Activated CD8-positive, alpha-beta T cell treated with anti-CD3 and anti-CD28 coated beads, Interleukin-2, amount 10 ng/mL, durations not matched to agents 7 days and 5 days (primary cell): ENCODE measurements around the gene BCKDK. TPM values are rescaled to one million over a fixed set of nuclear protein-coding genes. Genes with fewer than 3 reads are reported as not detected.
"Not testable (repeated sequence)": the region's sequence is repeated elsewhere in the genome, so short reads cannot be mapped to it uniquely, and the experiment has no call there.

Experiments used
- ATAC-seq: fragments of 150-1000 bp; cut with Tn5 transposase; one replicate; pipeline ENCODE4 v1.10.0; 2021; ENCODE audit warnings: moderate library complexity
- CTCF ChIA-PET: fragments of 350-600 bp; sonication (Branson Sonifier 250); formaldehyde crosslinking; loops from one replicate; lab custom pipeline; 2021; ENCODE audit warnings: antibody characterized with exemption; lab: Charles Lee
- POLR2A ChIA-PET: fragments of 350-600 bp; sonication (Branson Sonifier 250); formaldehyde crosslinking; loops from one replicate; lab custom pipeline; 2021; ENCODE audit warnings: antibody characterized with exemption; lab: Charles Lee
- DNase-seq: peaks from one replicate; pipeline ENCODE4 v3.0.0-alpha.2; 2020
- H3K27ac Mint-ChIP-seq: one replicate; pipeline ENCODE4 v1.8.0; 2021; ENCODE audit warnings: mild to moderate bottlenecking, mixed read lengths
- H3K27me3 Mint-ChIP-seq: one replicate; pipeline ENCODE4 v1.8.0; 2021; ENCODE audit warnings: low read depth, mixed read lengths
- H3K36me3 Mint-ChIP-seq: one replicate; pipeline ENCODE4 v1.8.0; 2021; ENCODE audit warnings: low read depth, mixed read lengths
- H3K4me1 Mint-ChIP-seq: one replicate; pipeline ENCODE4 v1.8.0; 2021; ENCODE audit warnings: low read depth, mixed read lengths
- H3K4me3 Mint-ChIP-seq: one replicate; pipeline ENCODE4 v1.8.0; 2021; ENCODE audit warnings: mild to moderate bottlenecking, mixed read lengths
- H3K9me3 Mint-ChIP-seq: one replicate; pipeline ENCODE4 v1.8.0; 2022; ENCODE audit warnings: mixed read lengths; ENCODE audit not compliant: insufficient read depth
- total RNA-seq, 2 experiments: library from RNA; stranded (reverse); gene quantifications; one replicate each; pipeline ENCODE4 v1.2.3, GENCODE V29; 2021

BCKDK gene
- total RNA-seq, 2 experiments from 2014 or later: 38.9 TPM

GRCh38 chr16:31100876-31101641 is 7.1 kb upstream of the BCKDK start:
- POLR2A ChIA-PET: interaction anchor here (0.7 to 1.5 kb wide), 5 partner anchors 9 to 173 kb away, joined by 3 to 4 read pairs (median 3); partner anchors contain the start of gene KAT8
- H3K27me3 Mint-ChIP-seq, H3K36me3 Mint-ChIP-seq, H3K9me3 Mint-ChIP-seq, H3K27ac Mint-ChIP-seq, H3K4me1 Mint-ChIP-seq, DNase-seq, H3K4me3 Mint-ChIP-seq, ATAC-seq: not testable (repeated sequence)
- CTCF ChIA-PET: interaction anchor here (1.0 to 4.2 kb wide), 4 partner anchors 27 to 116 kb away, joined by 3 to 21 read pairs (median 8); partner anchors contain the start of genes HSD3B7, ZNF646 and ZNF668

GRCh38 chr16:31105677-31106213 is 2.4 kb upstream of the BCKDK start:
- ATAC-seq (peak; percentile 61), DNase-seq (peak; percentile 86)
- CTCF ChIA-PET: no interaction called here
- no peaks in the 10 kb centered on the region for H3K9me3 Mint-ChIP-seq
- H3K4me1 Mint-ChIP-seq: peaks cover 28% of the 10 kb centered on the region
- H3K36me3 Mint-ChIP-seq: peaks cover 15% of the 10 kb centered on the region
- POLR2A ChIA-PET: no interaction called here
- peak overlapping the region; percentile 74 for H3K27ac Mint-ChIP-seq
- no peaks in the 10 kb centered on the region for H3K27me3 Mint-ChIP-seq
- peak overlapping the region; percentile 28 for H3K4me3 Mint-ChIP-seq

- peak overlapping the region; percentile 86 for H3K27ac Mint-ChIP-seq
- no peaks in the 10 kb centered on the region for H3K9me3 Mint-ChIP-seq
- H3K4me3 Mint-ChIP-seq: peak overlapping the region; percentile 80
- peaks cover 23% of the 10 kb centered on the region for H3K36me3 Mint-ChIP-seq
- H3K4me1 Mint-ChIP-seq: peaks cover 29% of the 10 kb centered on the region
- POLR2A ChIA-PET: interaction anchor here (1.4 kb wide), 1 partner anchor 11 kb away, joined by 4 read pairs; the partner anchor contains the start of gene KAT8
- CTCF ChIA-PET: interaction anchor here (1.5 to 2.3 kb wide), 3 partner anchors 33 to 156 kb away, joined by 4 to 9 read pairs (median 5); partner anchors contain the start of genes ZNF646 and ZNF668
- H3K27me3 Mint-ChIP-seq: no peaks in the 10 kb centered on the region
- DNase-seq (no peak), ATAC-seq (no peak)
Observed at GRCh38 chr16:31106509-31107464, 1.4 kb upstream of the BCKDK start.

- ChIA-PET POLR2A (interaction anchor here (0.6 to 1.4 kb wide), 2 partner anchors 10 to 1201 kb away, joined by 3 to 4 read pairs; partner anchors contain the start of gene KAT8), CTCF (interaction anchor here (1.5 to 2.3 kb wide), 3 partner anchors 34 to 157 kb away, joined by 4 to 9 read pairs (median 5); partner anchors contain the start of genes ZNF646 and ZNF668)
Observed at GRCh38 chr16:31107465-31107867, 720 bp upstream of the BCKDK start.

GRCh38 chr16:31108794-31109558 is 790 bp downstream of the BCKDK start:
- Mint-ChIP-seq H3K27ac (peak overlapping the region; percentile 77), H3K9me3 (no peaks in the 10 kb centered on the region), H3K36me3 (peaks cover 30% of the 10 kb centered on the region), H3K4me3 (peak overlapping the region; percentile 76), H3K27me3 (no peaks in the 10 kb centered on the region), H3K4me1 (peaks cover 37% of the 10 kb centered on the region)
- ChIA-PET POLR2A (no interaction called here), CTCF (no interaction called here)
- no peak for DNase-seq
- no peak for ATAC-seq

More at GRCh38 chr16:31107465-31107867, 720 bp upstream of the BCKDK start:
- no peaks in the 10 kb centered on the region for H3K9me3 Mint-ChIP-seq
- H3K27me3 Mint-ChIP-seq: no peaks in the 10 kb centered on the region
- ATAC-seq: peak; percentile 2
- peak overlapping the region; percentile 80 for H3K4me3 Mint-ChIP-seq
- peaks cover 29% of the 10 kb centered on the region for H3K4me1 Mint-ChIP-seq
- H3K36me3 Mint-ChIP-seq: peaks cover 27% of the 10 kb centered on the region
- H3K27ac Mint-ChIP-seq: peak overlapping the region; percentile 86
- no peak for DNase-seq

GRCh38 chr16:31109622-31110021 is 1.4 kb downstream of the BCKDK start:
- Mint-ChIP-seq H3K27ac (peak overlapping the region; percentile 77), H3K27me3 (no peaks in the 10 kb centered on the region), H3K4me3 (peak overlapping the region; percentile 76), H3K36me3 (peaks cover 32% of the 10 kb centered on the region), H3K9me3 (no peaks in the 10 kb centered on the region), H3K4me1 (peaks cover 40% of the 10 kb centered on the region)
- no peak for DNase-seq
- ATAC-seq: no peak
- POLR2A ChIA-PET: no interaction called here
- CTCF ChIA-PET: no interaction called here

- H3K9me3 Mint-ChIP-seq: no peaks in the 10 kb centered on the region
Observed at GRCh38 chr16:31110106-31111034, 2.2 kb downstream of the BCKDK start.

GRCh38 chr16:31111881-31112466 is 3.8 kb downstream of the BCKDK start:
- Mint-ChIP-seq H3K4me1 (peaks cover 39% of the 10 kb centered on the region), H3K27me3 (no peaks in the 10 kb centered on the region), H3K27ac (no peak overlapping the region), H3K9me3 (no peaks in the 10 kb centered on the region), H3K36me3 (peaks cover 34% of the 10 kb centered on the region), H3K4me3 (no peak overlapping the region)
- ChIA-PET CTCF (interaction anchor here (0.8 kb wide), 1 partner anchor 30 kb away, joined by 4 read pairs; no protein-coding TSS in a partner anchor), POLR2A (interaction anchor here (1.1 to 1.4 kb wide), 2 partner anchors 38 to 69 kb away, joined by 3 to 4 read pairs; partner anchors contain the start of genes ZNF646 and ZNF668)
- ATAC-seq (no peak), DNase-seq (no peak)

More at GRCh38 chr16:31110106-31111034, 2.2 kb downstream of the BCKDK start:
- peak overlapping the region; percentile 38 for H3K4me3 Mint-ChIP-seq
- H3K27me3 Mint-ChIP-seq: no peaks in the 10 kb centered on the region
- H3K4me1 Mint-ChIP-seq: peaks cover 40% of the 10 kb centered on the region
- ChIA-PET CTCF (no interaction called here), POLR2A (no interaction called here)
- peaks cover 34% of the 10 kb centered on the region for H3K36me3 Mint-ChIP-seq
- H3K27ac Mint-ChIP-seq: peak overlapping the region; percentile 50
- no peak for DNase-seq
- no peak for ATAC-seq

- Mint-ChIP-seq H3K36me3 (peaks cover 34% of the 10 kb centered on the region), H3K27me3 (no peaks in the 10 kb centered on the region), H3K4me3 (no peak overlapping the region), H3K27ac (no peak overlapping the region), H3K9me3 (no peaks in the 10 kb centered on the region), H3K4me1 (peaks cover 34% of the 10 kb centered on the region)
- POLR2A ChIA-PET: interaction anchor here (1.4 kb wide), 1 partner anchor 39 kb away, joined by 3 read pairs; the partner anchor contains the start of genes ZNF646 and ZNF668
- DNase-seq: no peak
- ATAC-seq: no peak
- CTCF ChIA-PET: no interaction called here
Observed at GRCh38 chr16:31112711-31113110, 4.5 kb downstream of the BCKDK start.
